Osteocyte (in vitro differentiated cells): ENCODE measurements around the gene TIMM44. TPM values are rescaled to one million over a fixed set of nuclear protein-coding genes. Genes with fewer than 3 reads are reported as not detected.

Source experiments
- DNase-seq: peaks from one replicate; pipeline ENCODE4 v3.0.0; 2021; ENCODE audit warnings: mixed read lengths; ENCODE audit not compliant: unreplicated experiment; ENCODE audit errors: extremely low spot score
- H3K27ac Mint-ChIP-seq: one replicate; pipeline ENCODE4 v1.8.0; 2021; ENCODE audit warnings: mild to moderate bottlenecking, mixed read lengths; ENCODE audit not compliant: unreplicated experiment
- H3K27me3 Mint-ChIP-seq: one replicate; pipeline ENCODE4 v1.8.0; 2021; ENCODE audit warnings: mixed read lengths; ENCODE audit not compliant: unreplicated experiment
- H3K36me3 Mint-ChIP-seq: one replicate; pipeline ENCODE4 v1.8.0; 2021; ENCODE audit warnings: mixed read lengths; ENCODE audit not compliant: unreplicated experiment
- H3K4me1 Mint-ChIP-seq: one replicate; pipeline ENCODE4 v1.8.0; 2021; ENCODE audit warnings: mixed read lengths; ENCODE audit not compliant: unreplicated experiment
- H3K4me3 Mint-ChIP-seq: one replicate; pipeline ENCODE4 v1.8.0; 2021; ENCODE audit warnings: mild to moderate bottlenecking, moderate library complexity, mixed read lengths; ENCODE audit not compliant: unreplicated experiment
- H3K9me3 Mint-ChIP-seq: one replicate; pipeline ENCODE4 v1.8.0; 2021; ENCODE audit warnings: mixed read lengths; ENCODE audit not compliant: unreplicated experiment
- CTCF ChIP-seq: fragments of 200-600 bp; sonication (generic); IDR thresholded peaks from 2 replicates; pipeline ENCODE4 v1.5.0; 2021; ENCODE audit warnings: antibody characterized with exemption, mild to moderate bottlenecking, moderate library complexity
- total RNA-seq: library from RNA; stranded (reverse); gene quantifications from 2 replicates; pipeline ENCODE4 v1.2.1, GENCODE V29; 2021

The TIMM44 gene
- total RNA-seq, 1 donor from 2014 or later = 73.4 TPM

- Mint-ChIP-seq H3K36me3 (peaks cover 15% of the 10 kb centered on the region), H3K4me3 (no peak overlapping the region), H3K27ac (no peak overlapping the region), H3K27me3 (peaks cover 6% of the 10 kb centered on the region), H3K4me1 (peaks cover 7% of the 10 kb centered on the region), H3K9me3 (no peaks in the 10 kb centered on the region)
- DNase-seq = no peak
- TF ChIP-seq CTCF = no peak
Measured at GRCh38 chr19:7912697-7913564, 30.5 kb downstream of the TIMM44 start.

- no peak for DNase-seq
- no peak for TF ChIP-seq CTCF
- peaks cover 15% of the 10 kb centered on the region for H3K36me3 Mint-ChIP-seq
- peaks cover 6% of the 10 kb centered on the region for H3K27me3 Mint-ChIP-seq
- H3K9me3 Mint-ChIP-seq = no peaks in the 10 kb centered on the region
- H3K4me1 Mint-ChIP-seq = peaks cover 6% of the 10 kb centered on the region
- no peak overlapping the region for H3K4me3 Mint-ChIP-seq
- H3K27ac Mint-ChIP-seq = no peak overlapping the region
Measured at GRCh38 chr19:7912144-7912696, 31.2 kb downstream of the TIMM44 start.

DNA sequence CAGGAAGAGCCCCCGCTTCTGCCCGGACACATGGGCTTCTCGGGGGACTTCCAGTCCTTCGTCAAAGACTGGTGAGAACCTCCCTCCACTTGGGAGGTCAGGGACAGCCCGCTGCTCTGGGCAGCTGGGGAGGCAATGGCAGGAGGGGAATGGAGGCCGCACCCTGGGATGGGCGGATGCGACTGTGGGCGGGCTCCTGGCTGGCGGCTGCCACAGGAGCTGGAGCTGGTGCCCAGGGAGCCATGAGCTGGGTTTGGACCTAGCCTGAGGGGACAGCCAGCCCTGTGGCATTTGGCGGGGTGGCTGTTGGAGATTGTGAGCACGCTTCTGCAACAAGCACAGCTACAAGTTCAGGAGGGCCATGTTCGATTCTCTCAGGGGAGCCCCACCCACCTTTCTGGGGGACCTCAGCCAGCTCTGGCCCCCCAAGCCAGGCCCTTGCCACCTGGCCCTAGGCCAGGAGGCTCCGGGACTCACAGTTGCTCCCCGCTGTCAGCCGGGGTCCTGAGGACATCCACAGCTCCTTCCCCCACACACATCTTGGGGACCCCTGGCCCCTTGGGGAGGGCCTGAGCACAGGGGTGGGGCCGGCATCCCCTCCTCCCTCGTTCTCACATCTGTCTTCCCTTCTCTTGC, 31.8 kb downstream of the TIMM44 start:
- no peak overlapping the region for H3K4me3 Mint-ChIP-seq
- H3K27me3 Mint-ChIP-seq = peaks cover 2% of the 10 kb centered on the region
- no peak overlapping the region for H3K27ac Mint-ChIP-seq

GRCh38 chr19:7910321-7911161, 32.9 kb downstream of the TIMM44 start:
- no peak overlapping the region for H3K4me3 Mint-ChIP-seq
- H3K36me3 Mint-ChIP-seq = peaks cover 15% of the 10 kb centered on the region
- TF ChIP-seq CTCF = no peak
- peaks cover 2% of the 10 kb centered on the region for H3K27me3 Mint-ChIP-seq
- H3K27ac Mint-ChIP-seq = no peak overlapping the region
- no peak for DNase-seq
- peaks cover 9% of the 10 kb centered on the region for H3K4me1 Mint-ChIP-seq
- no peaks in the 10 kb centered on the region for H3K9me3 Mint-ChIP-seq

More for the DNA sequence above, 31.8 kb downstream of the TIMM44 start:
- peaks cover 6% of the 10 kb centered on the region for H3K4me1 Mint-ChIP-seq
- H3K9me3 Mint-ChIP-seq = no peaks in the 10 kb centered on the region
- no peak for DNase-seq
- TF ChIP-seq CTCF = no peak
- peaks cover 15% of the 10 kb centered on the region for H3K36me3 Mint-ChIP-seq
